Stimulated activated CD8-positive, alpha-beta memory T cell treated with anti-CD3 and anti-CD28 coated beads, Interleukin-12 subunit alpha, Interleukin-12 subunit beta, amount 100 ng/mL, for 24 hours (primary cell): ENCODE results near the gene CHTF8.

Experiments used
- DNase-seq: peaks from one replicate; pipeline ENCODE4 v3.0.0-alpha.2; 2020; ENCODE audit errors: extremely low read depth

The CHTF8 gene

GRCh38 chr16:69085032-69085695 is 47.2 kb downstream of the CHTF8 start:
- DNase-seq, result no peak

- no peak for DNase-seq
Observed at GRCh38 chr16:69084289-69084688, 48.1 kb downstream of the CHTF8 start.

GRCh38 chr16:69083306-69083941 is 49.0 kb downstream of the CHTF8 start:
- DNase-seq, result no peak

GRCh38 chr16:69079697-69080096 is 52.7 kb downstream of the CHTF8 start:
- DNase-seq, result no peak

GRCh38 chr16:69078073-69078472 is 54.3 kb downstream of the CHTF8 start:
- DNase-seq, result no peak

GRCh38 chr16:69077251-69077650 is 55.1 kb downstream of the CHTF8 start:
- no peak for DNase-seq

- DNase-seq, result no peak
Observed at GRCh38 chr16:69073181-69073702, 59.1 kb downstream of the CHTF8 start.

GRCh38 chr16:69072640-69072974 is 59.8 kb downstream of the CHTF8 start:
- no peak for DNase-seq

- DNase-seq, result no peak
Observed at GRCh38 chr16:69071036-69071435, 61.4 kb downstream of the CHTF8 start.

- DNase-seq, result no peak
Observed at GRCh38 chr16:69069504-69069903, 62.9 kb downstream of the CHTF8 start.
